Naive thymus-derived CD4-positive, alpha-beta T cell (primary cell): Measurements from ENCODE around the gene POU2AF3. TPM values are rescaled to one million over a fixed set of nuclear protein-coding genes. Genes with fewer than 3 reads are reported as not detected.

ENCODE experiments used
- ATAC-seq: fragments of 150-1000 bp; cut with Tn5 transposase; 2 replicates; pipeline ENCODE4 v1.10.0; 2021; ENCODE audit warnings: mild to moderate bottlenecking, moderate library complexity
- CTCF ChIA-PET: fragments of 350-600 bp; sonication (Branson Sonifier 250); formaldehyde crosslinking; loops from one replicate; lab custom pipeline; 2021; ENCODE audit warnings: antibody characterized with exemption; lab: Charles Lee
- POLR2A ChIA-PET: fragments of 350-600 bp; sonication (Branson Sonifier 250); formaldehyde crosslinking; loops from one replicate; lab custom pipeline; 2021; ENCODE audit warnings: antibody characterized with exemption, inconsistent platforms; lab: Charles Lee
- DNase-seq, 9 donors: peaks; one replicate each; pipeline versions ENCODE4 v3.0.0 to v3.0.0-alpha.2; 2020 to 2022; ENCODE audit warnings: mixed read lengths in 1 of 9
- H3K27ac ChIP-seq: one replicate; pipeline ENCODE4 v1.7.0; 2013; ENCODE audit warnings: mild to moderate bottlenecking, low read depth, low read length, moderate library complexity
- H3K27me3 ChIP-seq, 2 donors: one replicate each; pipeline ENCODE4 v1.7.0; 2013; ENCODE audit warnings: low read length in 2 of 2, mild to moderate bottlenecking in 2 of 2, moderate library complexity in 2 of 2; ENCODE audit not compliant: control insufficient read depth in 2 of 2, insufficient read depth in 2 of 2
- H3K36me3 ChIP-seq, 3 experiments: 1 replicate in 2 of 3; 2 replicates in 1 of 3; pipeline ENCODE4 v1.7.0; 2013; ENCODE audit warnings: low read length in 3 of 3, mild to moderate bottlenecking in 3 of 3, moderate library complexity in 1 of 3; ENCODE audit not compliant: insufficient read depth in 3 of 3, control insufficient read depth in 2 of 3
- H3K4me1 ChIP-seq, 2 donors: one replicate each; pipeline ENCODE4 v1.7.0; 2013; ENCODE audit warnings: low read length in 2 of 2, mild to moderate bottlenecking in 2 of 2, moderate library complexity in 1 of 2; ENCODE audit not compliant: control insufficient read depth in 2 of 2, insufficient read depth in 2 of 2
- H3K4me3 ChIP-seq: 2 replicates; pipeline ENCODE4 v1.7.0; 2013; ENCODE audit warnings: mild to moderate bottlenecking, low read length
- H3K9me3 ChIP-seq, 3 experiments: 1 replicate in 2 of 3; 2 replicates in 1 of 3; pipeline ENCODE4 v1.7.0; 2013; ENCODE audit warnings: low read length in 3 of 3; ENCODE audit not compliant: control insufficient read depth in 2 of 3
- H3K27ac Mint-ChIP-seq, 9 donors: one replicate each; pipeline ENCODE4 v1.8.0; 2020 to 2022; ENCODE audit warnings: mixed read lengths in 9 of 9, mild to moderate bottlenecking in 8 of 9, moderate library complexity in 5 of 9, inconsistent platforms in 2 of 9
- H3K27me3 Mint-ChIP-seq, 5 donors: one replicate each; pipeline ENCODE4 v1.8.0; 2021 to 2022; ENCODE audit warnings: mixed read lengths in 5 of 5, mild to moderate bottlenecking in 1 of 5
- H3K36me3 Mint-ChIP-seq, 5 donors: one replicate each; pipeline ENCODE4 v1.8.0; 2020 to 2022; ENCODE audit warnings: mixed read lengths in 5 of 5, mild to moderate bottlenecking in 3 of 5, inconsistent platforms in 1 of 5
- H3K4me1 Mint-ChIP-seq, 7 donors: one replicate each; pipeline ENCODE4 v1.8.0; 2020 to 2022; ENCODE audit warnings: mixed read lengths in 7 of 7, mild to moderate bottlenecking in 3 of 7, inconsistent platforms in 1 of 7
- H3K4me3 Mint-ChIP-seq, 10 donors: one replicate each; pipeline ENCODE4 v1.8.0; 2020 to 2022; ENCODE audit warnings: mild to moderate bottlenecking in 10 of 10, mixed read lengths in 10 of 10, moderate library complexity in 6 of 10, inconsistent platforms in 2 of 10
- H3K9me3 Mint-ChIP-seq, 11 donors: one replicate each; pipeline ENCODE4 v1.8.0; 2020 to 2022; ENCODE audit warnings: mixed read lengths in 11 of 11, mild to moderate bottlenecking in 4 of 11, inconsistent platforms in 1 of 11, moderate library complexity in 1 of 11
- intact Hi-C, 2 donors: fragments of 100-400 bp; cut with micrococcal nuclease; formaldehyde crosslinking; loops; one replicate each; pipeline ENCODE4 v1.15.1; 2023
- polyA plus RNA-seq, 2 donors: library from polyadenylated mRNA; unstranded; fragments of 300-500 nt; fragmentation: Illumina TruSeq; gene quantifications; one replicate each; pipeline ENCODE4 v1.2.3, GENCODE V29; 2021
- total RNA-seq, 6 experiments: library from RNA in 5 of 6; stranded (reverse) in 5 of 6; gene quantifications; 1 replicate in 5 of 6; 2 replicates in 1 of 6; pipeline ENCODE4 v1.2.3 and lab custom pipeline; 2021 to 2026

POU2AF3 gene
- total and polyA plus RNA-seq, 7 experiments from 2014 or later = not detected

DNA sequence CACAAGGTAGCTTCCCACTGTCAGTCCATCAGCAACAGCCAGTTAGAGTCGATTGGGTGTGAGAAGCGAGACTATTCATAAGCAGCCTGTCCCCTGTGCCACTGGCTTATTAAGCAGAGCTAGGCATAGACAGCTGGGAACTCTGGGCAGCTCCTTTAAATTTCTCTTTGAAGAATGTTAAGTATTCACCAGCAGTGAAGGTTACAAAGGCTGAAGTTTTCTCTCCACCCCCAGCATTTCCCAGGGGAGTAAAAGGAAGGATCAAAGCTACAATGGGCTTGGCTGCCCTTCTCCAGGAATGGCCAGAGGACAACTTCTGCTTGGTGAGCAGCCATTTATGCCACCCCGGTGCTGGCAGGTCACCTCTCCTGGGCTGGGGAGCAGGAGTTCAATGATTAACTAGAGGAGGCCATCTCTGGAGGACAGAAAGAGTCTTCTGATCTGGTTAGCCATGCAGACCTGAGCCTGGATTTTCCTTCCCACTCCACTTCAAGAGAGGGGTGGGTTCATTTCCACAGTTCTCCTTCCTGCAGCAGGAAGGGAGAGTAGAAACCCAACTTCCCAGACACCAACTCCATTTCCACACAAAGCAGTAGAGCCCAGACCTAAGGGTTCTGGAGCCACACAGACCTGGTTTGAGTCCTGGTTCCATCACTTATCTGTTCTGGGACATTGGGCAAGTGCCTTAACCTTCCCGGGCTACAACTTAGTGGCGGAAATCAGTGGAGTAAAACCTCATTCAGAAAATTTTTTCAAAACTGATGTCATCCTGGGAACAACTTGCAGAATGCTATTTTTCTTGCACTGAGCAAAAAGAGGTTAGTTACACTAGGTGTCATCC is 22.6 kb downstream of the POU2AF3 start:
- Mint-ChIP-seq H3K27ac (no peak overlapping the region), H3K27me3 (peaks cover 2 to 31% (median 6%) of the 10 kb centered on the region in 5 donors), H3K36me3 (no peaks in the 10 kb centered on the region), H3K4me3 (no peak overlapping the region), H3K4me1 (no peaks in the 10 kb centered on the region), H3K9me3 (no peaks in the 10 kb centered on the region)
- intact Hi-C loops = no loop called here
- CTCF ChIA-PET = no interaction called here
- Histone ChIP-seq H3K27me3 (no peaks in the 10 kb centered on the region), H3K36me3 (no peaks in the 10 kb centered on the region), H3K9me3 (no peaks in the 10 kb centered on the region), H3K27ac (no peak overlapping the region), H3K4me3 (no peak overlapping the region), H3K4me1 (no peaks in the 10 kb centered on the region)
- DNase-seq (no peak), ATAC-seq (no peak)
- POLR2A ChIA-PET = no interaction called here

DNA sequence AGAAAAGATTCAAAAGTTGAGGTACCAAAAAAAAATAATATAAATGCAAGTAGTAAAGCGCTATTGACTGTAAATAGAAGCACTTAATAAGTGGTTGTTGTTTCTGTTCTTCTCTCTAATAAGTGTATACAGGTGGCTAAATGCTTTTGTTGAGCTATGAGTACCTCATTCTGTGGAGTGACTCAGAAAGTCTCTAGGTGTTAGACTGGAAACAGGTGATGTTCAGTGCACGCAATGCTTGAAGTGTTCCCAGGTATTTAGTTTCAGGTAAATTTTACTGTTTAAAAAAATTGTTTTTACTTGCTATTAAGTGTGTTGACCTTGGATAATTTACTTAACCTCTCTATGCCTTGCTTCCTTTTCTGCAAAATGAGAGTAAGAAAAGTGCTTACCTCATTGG is 24.2 kb downstream of the POU2AF3 start:
- Mint-ChIP-seq H3K27ac (no peak overlapping the region), H3K4me3 (no peak overlapping the region), H3K36me3 (no peaks in the 10 kb centered on the region), H3K4me1 (no peaks in the 10 kb centered on the region), H3K9me3 (no peaks in the 10 kb centered on the region), H3K27me3 (peaks cover 0 to 23% (median 5%) of the 10 kb centered on the region in 5 donors)
- no peaks in the 10 kb centered on the region for H3K9me3 ChIP-seq
- CTCF ChIA-PET = no interaction called here
- intact Hi-C loops = no loop called here
- DNase-seq = no peak
- no peaks in the 10 kb centered on the region for H3K27me3 ChIP-seq
- no peak for ATAC-seq
- H3K36me3 ChIP-seq = no peaks in the 10 kb centered on the region
- H3K27ac ChIP-seq = no peak overlapping the region
- no peak overlapping the region for H3K4me3 ChIP-seq
- POLR2A ChIA-PET = no interaction called here
- H3K4me1 ChIP-seq = no peaks in the 10 kb centered on the region

DNA sequence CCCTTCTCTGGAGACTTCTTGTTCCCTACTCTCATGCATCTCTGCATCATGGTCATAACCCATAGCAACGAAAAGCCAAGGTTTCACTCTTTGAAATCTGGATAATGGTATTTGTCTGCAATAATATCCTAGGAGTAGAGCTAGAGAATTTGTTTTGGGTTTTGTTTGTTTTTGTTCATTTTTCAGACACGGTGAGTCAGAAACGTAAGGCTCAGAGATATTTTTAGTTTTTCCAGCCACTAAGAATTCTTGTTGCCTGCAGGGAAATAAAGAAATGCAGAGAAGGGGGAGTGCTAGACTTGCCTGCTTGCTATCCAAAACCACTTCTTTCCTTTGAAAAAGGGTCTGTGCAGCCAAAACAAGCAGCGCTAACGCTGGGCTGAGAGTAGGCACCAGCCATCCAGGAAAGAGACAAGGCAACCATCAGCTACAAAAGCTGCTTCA is 26.0 kb downstream of the POU2AF3 start:
- intact Hi-C loops = no loop called here
- H3K36me3 Mint-ChIP-seq = no peaks in the 10 kb centered on the region
- peaks cover 0 to 18% (median 5%) of the 10 kb centered on the region in 5 donors for H3K27me3 Mint-ChIP-seq
- no peaks in the 10 kb centered on the region for H3K4me1 Mint-ChIP-seq
- CTCF ChIA-PET = no interaction called here
- POLR2A ChIA-PET = no interaction called here
- Histone ChIP-seq H3K36me3 (no peaks in the 10 kb centered on the region), H3K27me3 (no peaks in the 10 kb centered on the region), H3K4me3 (no peak overlapping the region), H3K4me1 (no peaks in the 10 kb centered on the region), H3K27ac (no peak overlapping the region), H3K9me3 (no peaks in the 10 kb centered on the region)
- ATAC-seq (no peak), DNase-seq (no peak)
- no peak overlapping the region for H3K27ac Mint-ChIP-seq
- H3K4me3 Mint-ChIP-seq = no peak overlapping the region
- H3K9me3 Mint-ChIP-seq = no peaks in the 10 kb centered on the region

DNA sequence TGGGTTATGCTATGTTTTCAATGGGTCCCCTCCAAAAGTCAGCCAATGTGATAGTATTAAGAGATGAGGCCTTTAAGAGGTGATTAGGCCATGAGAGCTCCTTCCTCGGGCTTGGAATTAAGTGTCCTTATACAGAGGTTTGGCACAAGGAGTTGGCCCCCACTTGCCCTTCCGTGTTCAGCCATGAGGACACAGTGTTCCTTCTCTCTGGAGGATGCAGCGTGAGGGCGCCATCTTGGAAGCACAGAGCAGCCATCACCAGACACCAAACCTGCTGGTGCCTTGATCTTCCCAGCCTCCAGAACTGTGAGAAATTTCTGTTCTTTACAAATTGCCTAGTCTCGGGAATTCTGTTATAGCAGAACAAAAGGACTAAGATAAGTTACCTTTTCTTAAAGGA is 26.9 kb downstream of the POU2AF3 start:
- H3K9me3 Mint-ChIP-seq = no peaks in the 10 kb centered on the region
- Histone ChIP-seq H3K27me3 (no peaks in the 10 kb centered on the region), H3K4me3 (no peak overlapping the region), H3K9me3 (no peaks in the 10 kb centered on the region), H3K4me1 (no peaks in the 10 kb centered on the region), H3K36me3 (no peaks in the 10 kb centered on the region), H3K27ac (no peak overlapping the region)
- H3K27me3 Mint-ChIP-seq = peaks cover 0 to 15% (median 5%) of the 10 kb centered on the region in 5 donors
- ChIA-PET CTCF (interaction anchor here (1.0 kb wide), 1 partner anchor 104 kb away, joined by 4 read pairs; no protein-coding TSS in a partner anchor), POLR2A (no interaction called here)
- H3K4me3 Mint-ChIP-seq = no peak overlapping the region
- DNase-seq = no peak
- no peaks in the 10 kb centered on the region for H3K4me1 Mint-ChIP-seq
- ATAC-seq = no peak
- H3K36me3 Mint-ChIP-seq = no peaks in the 10 kb centered on the region
- no peak overlapping the region for H3K27ac Mint-ChIP-seq
- intact Hi-C loops = no loop called here

DNA sequence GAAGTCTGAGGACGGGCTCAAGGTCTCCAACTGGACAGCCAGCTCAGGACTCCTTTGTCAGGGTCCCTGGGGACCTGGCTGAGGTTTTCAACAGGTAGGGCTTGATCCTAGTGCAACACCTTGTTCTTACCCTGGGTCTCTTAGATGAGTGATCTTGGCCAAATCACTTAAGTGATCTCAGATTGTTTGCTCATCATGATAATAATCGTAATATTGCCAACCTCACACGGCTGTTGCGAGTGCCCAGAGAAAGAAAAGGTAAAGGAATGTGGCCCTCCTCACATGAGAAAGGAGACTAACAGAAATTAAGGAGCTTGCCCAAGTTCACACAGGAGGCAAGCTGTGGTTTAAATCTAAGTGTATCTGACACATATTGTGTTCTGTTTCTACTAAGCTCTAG is 28.5 kb downstream of the POU2AF3 start:
- no peaks in the 10 kb centered on the region for H3K27me3 ChIP-seq
- H3K36me3 ChIP-seq = no peaks in the 10 kb centered on the region
- H3K9me3 ChIP-seq = no peaks in the 10 kb centered on the region
- Mint-ChIP-seq H3K36me3 (no peaks in the 10 kb centered on the region), H3K4me1 (no peaks in the 10 kb centered on the region), H3K27me3 (peaks cover 0 to 10% (median 3%) of the 10 kb centered on the region in 5 donors), H3K9me3 (no peaks in the 10 kb centered on the region), H3K27ac (no peak overlapping the region), H3K4me3 (no peak overlapping the region)
- ChIA-PET POLR2A (no interaction called here), CTCF (no interaction called here)
- DNase-seq = no peak
- no peaks in the 10 kb centered on the region for H3K4me1 ChIP-seq
- ATAC-seq = no peak
- no peak overlapping the region for H3K4me3 ChIP-seq
- intact Hi-C loops = no loop called here
- H3K27ac ChIP-seq = no peak overlapping the region

DNA sequence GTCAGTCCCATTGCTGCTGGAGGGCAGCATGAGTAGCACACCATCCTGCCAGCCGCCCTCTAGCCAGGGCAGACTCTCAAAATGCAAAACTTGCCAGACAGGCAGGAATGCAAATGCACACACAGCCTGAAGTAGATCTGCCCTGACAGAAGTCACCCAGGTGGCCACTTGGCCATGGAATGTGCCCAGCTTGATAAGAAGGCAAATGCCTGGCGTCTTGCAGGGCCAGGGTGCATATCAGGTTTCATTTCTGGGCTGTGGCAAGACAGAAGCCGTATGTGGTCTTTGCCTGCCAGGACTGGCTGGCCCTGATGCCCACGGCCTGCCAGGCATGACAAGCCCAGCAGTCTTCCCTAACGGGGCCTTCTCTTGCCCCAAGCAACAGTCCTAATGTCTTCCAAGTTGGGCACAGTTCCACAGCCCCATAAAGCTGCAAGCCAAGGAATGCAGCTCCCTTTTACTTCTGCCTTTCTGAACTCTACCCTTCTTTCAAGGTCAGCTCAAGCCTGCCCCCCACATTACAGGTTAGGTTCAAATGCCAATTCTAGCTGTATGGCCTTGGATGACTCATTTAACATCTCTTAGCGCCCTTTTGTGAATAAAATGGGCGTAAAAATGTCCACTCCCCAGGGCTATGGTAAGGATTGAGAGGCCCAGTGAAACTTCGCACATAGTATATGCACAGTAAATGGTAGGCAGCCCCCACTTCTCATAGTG is 29.7 kb downstream of the POU2AF3 start:
- no peaks in the 10 kb centered on the region for H3K9me3 ChIP-seq
- no peaks in the 10 kb centered on the region for H3K4me1 Mint-ChIP-seq
- no peaks in the 10 kb centered on the region for H3K9me3 Mint-ChIP-seq
- no peak overlapping the region for H3K27ac Mint-ChIP-seq
- peaks cover 0 to 10% (median 0%) of the 10 kb centered on the region in 5 donors for H3K27me3 Mint-ChIP-seq
- H3K27ac ChIP-seq = no peak overlapping the region
- intact Hi-C loops = no loop called here
- ATAC-seq (no peak), DNase-seq (no peak)
- no peaks in the 10 kb centered on the region for H3K36me3 Mint-ChIP-seq
- CTCF ChIA-PET = no interaction called here
- H3K27me3 ChIP-seq = no peaks in the 10 kb centered on the region
- no peaks in the 10 kb centered on the region for H3K36me3 ChIP-seq
- POLR2A ChIA-PET = no interaction called here
- no peaks in the 10 kb centered on the region for H3K4me1 ChIP-seq
- H3K4me3 Mint-ChIP-seq = no peak overlapping the region
- H3K4me3 ChIP-seq = no peak overlapping the region
